Fibroblast of lung (primary cell): ENCODE measurements around the gene SLC25A43. TPM values are rescaled to one million over a fixed set of nuclear protein-coding genes. Genes with fewer than 3 reads are reported as not detected.

Experiments used
- DNase-seq, 2 donors: peaks; one replicate each; pipeline versions ENCODE4 v3.0.0 to v3.0.0-alpha.2; 2010; ENCODE audit warnings: low read depth in 2 of 2
- H2AFZ ChIP-seq: 2 replicates; pipeline ENCODE4 v1.5.1; 2012; ENCODE audit warnings: low read length, control low read depth, inconsistent platforms
- H3K27ac ChIP-seq: 2 replicates; pipeline ENCODE4 v1.5.1; 2011; ENCODE audit warnings: low read length, control low read depth; ENCODE audit not compliant: insufficient read depth
- H3K27me3 ChIP-seq: 2 replicates; pipeline ENCODE4 v1.5.1; 2011; ENCODE audit warnings: mild to moderate bottlenecking, low read length; ENCODE audit not compliant: control insufficient read depth, insufficient read depth
- H3K36me3 ChIP-seq: 2 replicates; pipeline ENCODE4 v1.5.1; 2011; ENCODE audit warnings: low read length; ENCODE audit not compliant: control insufficient read depth, insufficient read depth
- H3K4me1 ChIP-seq: 2 replicates; pipeline ENCODE4 v1.5.1; 2011; ENCODE audit warnings: low read length; ENCODE audit not compliant: control insufficient read depth, insufficient read depth; ENCODE audit errors: extremely low read depth
- H3K4me2 ChIP-seq: 2 replicates; pipeline ENCODE4 v1.5.1; 2011; ENCODE audit warnings: low read length, control low read depth; ENCODE audit not compliant: insufficient read depth; ENCODE audit errors: extremely low read depth
- H3K4me3 ChIP-seq, 4 experiments: fragments of 200-600 bp in 1 of 4; sonication (generic) in 1 of 4; replicated peaks in 1 of 4; 2 replicates each; pipeline ENCODE4 v1.5.1; 2011 to 2016; ENCODE audit warnings: low read length in 4 of 4, low read depth in 3 of 4, mild to moderate bottlenecking in 3 of 4, control low read depth in 2 of 4, inconsistent platforms in 1 of 4, mixed read lengths in 1 of 4; ENCODE audit not compliant: insufficient read depth in 1 of 4; ENCODE audit errors: control extremely low read depth in 1 of 4
- H3K79me2 ChIP-seq: 2 replicates; pipeline ENCODE4 v1.5.1; 2012; ENCODE audit warnings: mild to moderate bottlenecking, low read length, inconsistent platforms; ENCODE audit not compliant: control insufficient read depth, insufficient read depth
- H3K9ac ChIP-seq: 2 replicates; pipeline ENCODE4 v1.5.1; 2011; ENCODE audit warnings: mild to moderate bottlenecking, low read length, control low read depth; ENCODE audit not compliant: insufficient read depth
- H3K9me3 ChIP-seq: 2 replicates; pipeline ENCODE4 v1.5.1; 2012; ENCODE audit warnings: low read depth, low read length; ENCODE audit not compliant: control insufficient read depth, insufficient read depth
- H4K20me1 ChIP-seq: 2 replicates; pipeline ENCODE4 v1.5.1; 2011; ENCODE audit warnings: low read length; ENCODE audit not compliant: control insufficient read depth, insufficient read depth; ENCODE audit errors: extremely low read depth
- EZH2 ChIP-seq: IDR thresholded peaks from 2 replicates; pipeline ENCODE4 v1.5.1; 2012; ENCODE audit warnings: low read length, control low read depth, mild to moderate bottlenecking; ENCODE audit errors: missing control alignments
- polyA plus RNA-seq, 2 donors: library from polyadenylated mRNA; depleted of rRNA in 1 of 2; stranded (reverse) in 1 of 2; unstranded in 1 of 2; fragments of >200 nt; gene quantifications; 2 replicates each; pipeline ENCODE4 v1.2.1, GENCODE V29; 2011 to 2012; ENCODE audit warnings: missing spikeins in 1 of 2
- total RNA-seq: library from RNA; depleted of rRNA; stranded (reverse); fragments of >200 nt; gene quantifications from 2 replicates; pipeline ENCODE4 v1.2.1, GENCODE V29; 2014
- TF ChIP-seq, protein P1 (sequence below), 2 donors: IDR thresholded peaks in 1 of 2; conservative IDR thresholded peaks in 1 of 2; 1 replicate in 1 of 2; 2 replicates in 1 of 2; pipeline ENCODE4 v1.5.1; 2011 to 2012; ENCODE audit warnings: low read length in 2 of 2, control low read depth in 1 of 2, inconsistent platforms in 1 of 2, low read depth in 1 of 2, mild to moderate bottlenecking in 1 of 2

The SLC25A43 gene
- total and polyA plus RNA-seq, 2 donors (not counting 1 experiment from before 2014, with no cell fraction given): 31.0 to 31.6 TPM

DNA sequence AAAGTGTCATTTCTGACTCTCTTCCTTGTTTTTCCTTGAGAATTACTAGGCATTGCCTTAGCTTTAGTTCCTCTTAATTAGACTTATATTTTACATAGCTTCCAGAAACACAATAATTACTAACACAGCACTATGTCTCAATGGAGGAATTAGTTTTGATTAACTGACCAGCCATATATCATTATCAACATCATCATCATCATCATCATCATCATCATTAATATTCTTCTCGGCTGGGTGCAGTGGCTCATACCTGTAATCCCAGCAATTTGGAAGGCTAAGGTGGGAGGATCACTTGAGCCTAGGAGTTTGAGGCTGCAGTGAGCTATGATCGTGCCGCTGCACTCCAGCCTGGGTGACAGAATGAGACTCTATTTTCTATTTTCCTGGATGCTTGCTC, 66.4 kb downstream of the SLC25A43 start:
- Histone ChIP-seq H3K4me1 (no peaks in the 10 kb centered on the region), H4K20me1 (no peaks in the 10 kb centered on the region), H3K79me2 (peaks cover 7% of the 10 kb centered on the region), H3K9ac (no peak overlapping the region), H3K4me3 (no peak overlapping the region), H3K27ac (no peak overlapping the region), H3K36me3 (no peaks in the 10 kb centered on the region), H2AFZ (no peak overlapping the region), H3K27me3 (no peaks in the 10 kb centered on the region), H3K9me3 (no peaks in the 10 kb centered on the region), H3K4me2 (no peak overlapping the region)
- DNase-seq: no peak
- TF ChIP-seq, protein P1, sequence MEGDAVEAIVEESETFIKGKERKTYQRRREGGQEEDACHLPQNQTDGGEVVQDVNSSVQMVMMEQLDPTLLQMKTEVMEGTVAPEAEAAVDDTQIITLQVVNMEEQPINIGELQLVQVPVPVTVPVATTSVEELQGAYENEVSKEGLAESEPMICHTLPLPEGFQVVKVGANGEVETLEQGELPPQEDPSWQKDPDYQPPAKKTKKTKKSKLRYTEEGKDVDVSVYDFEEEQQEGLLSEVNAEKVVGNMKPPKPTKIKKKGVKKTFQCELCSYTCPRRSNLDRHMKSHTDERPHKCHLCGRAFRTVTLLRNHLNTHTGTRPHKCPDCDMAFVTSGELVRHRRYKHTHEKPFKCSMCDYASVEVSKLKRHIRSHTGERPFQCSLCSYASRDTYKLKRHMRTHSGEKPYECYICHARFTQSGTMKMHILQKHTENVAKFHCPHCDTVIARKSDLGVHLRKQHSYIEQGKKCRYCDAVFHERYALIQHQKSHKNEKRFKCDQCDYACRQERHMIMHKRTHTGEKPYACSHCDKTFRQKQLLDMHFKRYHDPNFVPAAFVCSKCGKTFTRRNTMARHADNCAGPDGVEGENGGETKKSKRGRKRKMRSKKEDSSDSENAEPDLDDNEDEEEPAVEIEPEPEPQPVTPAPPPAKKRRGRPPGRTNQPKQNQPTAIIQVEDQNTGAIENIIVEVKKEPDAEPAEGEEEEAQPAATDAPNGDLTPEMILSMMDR (conservative IDR thresholded peaks at IDR 0.05 in 1 of 2, IDR thresholded peaks at IDR 0.05 in 1 of 2; ENCODE audit: low read depth in 1 of 2, low read length in 2 of 2): no peak
- TF ChIP-seq EZH2: no peak

DNA sequence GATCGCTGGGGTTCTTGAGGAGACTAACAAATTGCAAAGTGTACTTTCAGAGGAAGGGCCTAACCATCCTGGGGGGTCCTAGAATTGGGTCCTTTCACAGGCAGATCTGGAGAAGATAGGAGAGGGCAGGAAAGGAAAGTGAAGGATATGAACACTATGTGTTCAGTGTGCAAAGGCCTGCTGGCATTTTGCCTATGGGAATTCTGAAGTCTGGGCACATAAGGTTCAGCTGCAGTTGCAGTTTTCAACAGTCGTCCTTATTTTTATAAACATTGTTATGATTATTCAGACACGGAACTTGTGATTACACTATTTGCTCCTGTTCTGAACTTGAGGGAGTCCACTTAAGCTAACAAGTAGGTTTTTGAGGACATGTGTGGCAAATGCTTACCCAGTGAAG, 67.8 kb downstream of the SLC25A43 start:
- Histone ChIP-seq H3K36me3 (no peaks in the 10 kb centered on the region), H3K27ac (no peak overlapping the region), H3K9me3 (no peaks in the 10 kb centered on the region), H4K20me1 (no peaks in the 10 kb centered on the region), H3K79me2 (peaks cover 7% of the 10 kb centered on the region), H3K4me1 (no peaks in the 10 kb centered on the region), H3K4me3 (no peak overlapping the region), H3K4me2 (no peak overlapping the region), H3K27me3 (no peaks in the 10 kb centered on the region), H2AFZ (no peak overlapping the region), H3K9ac (no peak overlapping the region)
- TF ChIP-seq EZH2: no peak
- TF ChIP-seq, protein P1 (conservative IDR thresholded peaks at IDR 0.05 in 1 of 2, IDR thresholded peaks at IDR 0.05 in 1 of 2; ENCODE audit: low read depth in 1 of 2, low read length in 2 of 2): no peak
- no peak for DNase-seq

- Histone ChIP-seq H4K20me1 (no peaks in the 10 kb centered on the region), H3K27ac (no peak overlapping the region), H3K9ac (no peak overlapping the region), H3K9me3 (no peaks in the 10 kb centered on the region), H3K27me3 (no peaks in the 10 kb centered on the region), H3K4me1 (no peaks in the 10 kb centered on the region), H3K36me3 (no peaks in the 10 kb centered on the region), H2AFZ (no peak overlapping the region), H3K4me2 (no peak overlapping the region), H3K79me2 (peaks cover 7% of the 10 kb centered on the region), H3K4me3 (peak overlapping the region in 1 of 4 experiments; percentile 75)
- no peak for DNase-seq
- TF ChIP-seq EZH2: no peak
- TF ChIP-seq, protein P1 (conservative IDR thresholded peaks at IDR 0.05 in 1 of 2, IDR thresholded peaks at IDR 0.05 in 1 of 2; ENCODE audit: low read depth in 1 of 2, low read length in 2 of 2): no peak
Measured at GRCh38 chrX:119467433-119467832, 68.3 kb downstream of the SLC25A43 start.
